ENCODE data around the gene NSUN5.

Gene NSUN5

DNA sequence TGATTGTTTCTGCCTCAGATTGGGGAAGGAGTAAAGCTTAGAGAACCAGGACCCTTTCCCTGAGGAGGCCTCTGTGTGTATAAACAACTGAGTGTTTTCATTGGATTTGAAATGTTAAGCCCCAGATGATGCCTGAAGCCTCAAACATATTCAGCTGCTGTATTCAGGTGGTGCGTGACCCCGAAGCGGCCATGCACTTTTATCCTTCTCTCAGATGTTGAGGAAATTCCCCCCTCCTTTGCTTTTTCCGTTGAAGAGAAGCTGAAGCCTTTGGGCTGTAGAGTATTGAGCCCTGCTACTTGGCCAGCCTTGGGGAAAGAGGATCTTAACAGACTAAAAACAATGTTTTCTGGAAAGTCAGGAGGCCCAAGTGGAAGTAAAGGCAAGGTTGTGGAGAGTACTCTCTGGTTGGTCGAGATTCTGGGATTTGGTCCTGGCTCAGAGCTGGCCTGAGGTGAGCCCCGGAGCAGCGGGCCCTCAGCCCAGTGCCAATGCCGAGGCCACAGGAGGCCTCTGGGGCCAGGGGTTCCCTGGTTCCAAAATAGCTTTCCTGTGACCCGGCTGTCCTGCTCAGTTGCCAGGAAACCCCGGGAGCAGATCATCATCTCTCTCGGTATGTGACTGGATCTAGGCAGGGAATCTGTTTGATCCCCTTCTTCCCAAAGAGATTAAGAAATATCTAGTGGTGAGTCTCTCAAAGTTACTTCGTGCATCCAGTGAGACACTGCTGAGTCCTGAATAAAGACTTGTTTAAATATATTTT lies 41.9 kb upstream of the NSUN5 start:
- TF ChIP-seq, protein P1, sequence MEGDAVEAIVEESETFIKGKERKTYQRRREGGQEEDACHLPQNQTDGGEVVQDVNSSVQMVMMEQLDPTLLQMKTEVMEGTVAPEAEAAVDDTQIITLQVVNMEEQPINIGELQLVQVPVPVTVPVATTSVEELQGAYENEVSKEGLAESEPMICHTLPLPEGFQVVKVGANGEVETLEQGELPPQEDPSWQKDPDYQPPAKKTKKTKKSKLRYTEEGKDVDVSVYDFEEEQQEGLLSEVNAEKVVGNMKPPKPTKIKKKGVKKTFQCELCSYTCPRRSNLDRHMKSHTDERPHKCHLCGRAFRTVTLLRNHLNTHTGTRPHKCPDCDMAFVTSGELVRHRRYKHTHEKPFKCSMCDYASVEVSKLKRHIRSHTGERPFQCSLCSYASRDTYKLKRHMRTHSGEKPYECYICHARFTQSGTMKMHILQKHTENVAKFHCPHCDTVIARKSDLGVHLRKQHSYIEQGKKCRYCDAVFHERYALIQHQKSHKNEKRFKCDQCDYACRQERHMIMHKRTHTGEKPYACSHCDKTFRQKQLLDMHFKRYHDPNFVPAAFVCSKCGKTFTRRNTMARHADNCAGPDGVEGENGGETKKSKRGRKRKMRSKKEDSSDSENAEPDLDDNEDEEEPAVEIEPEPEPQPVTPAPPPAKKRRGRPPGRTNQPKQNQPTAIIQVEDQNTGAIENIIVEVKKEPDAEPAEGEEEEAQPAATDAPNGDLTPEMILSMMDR (IDR thresholded peaks at IDR 0.05; ENCODE audit: insufficient read depth, missing control alignments): no peak
- FAIRE-seq: no peak
- no peak for DNase-seq (ENCODE audit: insufficient read length, low spot score)

DNA sequence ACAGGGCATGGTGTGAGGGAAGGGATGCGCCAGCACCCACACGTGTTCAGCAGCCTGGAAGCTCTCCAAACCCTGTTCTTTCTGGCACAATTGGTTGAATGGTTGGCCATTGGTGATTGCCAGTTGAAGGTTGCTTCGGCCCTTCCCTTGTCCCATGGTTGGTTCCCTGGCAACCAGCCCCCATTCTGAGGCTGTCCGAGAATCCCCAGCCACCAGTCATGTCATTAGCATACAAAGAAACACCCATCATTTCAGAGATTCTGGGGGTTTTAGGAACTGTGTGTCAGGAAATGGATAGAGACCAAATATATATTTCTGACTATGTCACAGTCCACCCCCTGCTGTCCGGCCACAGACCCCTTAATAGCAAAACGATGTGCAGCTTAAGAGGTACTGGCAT lies 41.1 kb upstream of the NSUN5 start:
- DNase-seq (ENCODE audit: insufficient read length, low spot score) (no peak), FAIRE-seq (no peak)
- TF ChIP-seq, protein P1 (IDR thresholded peaks at IDR 0.05; ENCODE audit: insufficient read depth, missing control alignments): no peak

DNA sequence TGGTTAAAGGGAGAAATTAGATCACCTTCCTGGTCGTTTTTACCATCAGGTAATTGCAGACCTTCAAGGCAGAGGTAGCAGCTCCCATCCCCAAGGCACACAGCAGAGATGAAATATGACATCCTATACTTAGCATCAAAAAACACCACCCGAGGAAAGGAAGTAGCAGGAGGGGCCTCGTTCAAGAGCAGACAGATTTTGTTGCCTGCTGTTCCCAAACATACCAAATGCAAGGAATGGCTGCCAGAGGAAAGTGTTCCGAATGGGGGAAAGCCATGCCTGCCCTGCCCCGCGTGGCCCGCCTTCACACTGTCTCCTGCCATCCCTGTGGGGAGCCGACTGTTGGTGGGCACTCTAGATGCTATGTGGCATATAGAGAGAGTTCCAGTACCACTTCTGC lies 37.3 kb upstream of the NSUN5 start:
- DNase-seq (ENCODE audit: insufficient read length, low spot score) (no peak), FAIRE-seq (no peak)
- TF ChIP-seq, protein P1 (IDR thresholded peaks at IDR 0.05; ENCODE audit: insufficient read depth, missing control alignments): no peak

DNA sequence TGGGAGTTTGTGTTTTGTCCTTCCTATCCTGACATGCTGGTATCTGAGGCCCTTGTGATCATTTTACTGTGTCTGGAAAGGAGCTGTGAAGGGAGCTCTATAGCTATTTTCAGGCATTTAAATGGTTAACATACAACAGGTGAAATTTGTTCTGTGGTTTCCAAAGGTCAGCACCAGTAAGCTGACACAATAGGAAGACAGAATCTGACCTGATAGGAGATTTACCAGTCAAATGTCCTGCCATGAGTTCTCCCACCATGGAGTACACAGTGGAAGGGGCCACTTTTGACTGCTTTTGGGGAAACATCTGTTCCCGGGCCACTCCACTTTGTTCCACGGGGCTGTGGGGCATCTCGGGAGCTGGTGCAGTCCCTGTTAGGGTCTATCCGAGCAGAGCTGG lies 36.9 kb upstream of the NSUN5 start:
- TF ChIP-seq, protein P1 (IDR thresholded peaks at IDR 0.05; ENCODE audit: insufficient read depth, missing control alignments): no peak
- no peak for DNase-seq (ENCODE audit: insufficient read length, low spot score)
- no peak for FAIRE-seq

DNA sequence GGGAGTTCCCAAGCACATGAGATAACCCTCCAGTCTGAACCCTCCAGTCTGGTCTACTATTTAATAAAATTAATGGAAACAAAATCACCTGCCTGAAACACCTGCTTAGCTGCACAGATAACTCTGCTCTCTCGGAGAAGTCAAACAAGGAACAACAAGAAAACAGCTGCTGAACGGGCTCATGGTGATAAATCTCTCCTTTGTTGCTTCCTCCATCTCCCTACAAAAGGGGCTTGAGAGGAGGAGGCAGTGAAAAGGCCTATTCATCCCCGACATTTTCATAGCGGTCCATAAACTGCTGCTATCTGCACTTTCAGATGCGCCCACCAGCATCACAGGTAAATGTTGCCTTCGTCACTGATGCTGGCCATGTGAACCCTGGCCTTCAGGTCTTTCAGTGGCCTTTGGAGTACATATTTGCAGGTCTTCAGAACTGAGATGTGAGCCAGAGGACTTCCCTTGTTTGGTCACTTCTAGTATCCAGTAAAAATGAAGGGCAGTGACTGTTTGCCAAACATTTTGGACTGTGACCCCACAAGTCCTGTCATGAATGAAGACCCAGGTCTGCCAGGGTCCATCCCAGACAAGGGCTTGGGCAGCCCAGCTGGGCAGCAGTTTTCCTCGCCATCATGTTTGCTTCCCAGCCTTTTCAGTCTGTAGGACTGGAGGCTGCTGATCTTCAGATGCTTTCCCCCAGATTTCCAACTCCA lies 35.2 kb upstream of the NSUN5 start:
- TF ChIP-seq, protein P1 (IDR thresholded peaks at IDR 0.05; ENCODE audit: insufficient read depth, missing control alignments): no peak
- FAIRE-seq (no peak), DNase-seq (ENCODE audit: insufficient read length, low spot score) (no peak)

DNA sequence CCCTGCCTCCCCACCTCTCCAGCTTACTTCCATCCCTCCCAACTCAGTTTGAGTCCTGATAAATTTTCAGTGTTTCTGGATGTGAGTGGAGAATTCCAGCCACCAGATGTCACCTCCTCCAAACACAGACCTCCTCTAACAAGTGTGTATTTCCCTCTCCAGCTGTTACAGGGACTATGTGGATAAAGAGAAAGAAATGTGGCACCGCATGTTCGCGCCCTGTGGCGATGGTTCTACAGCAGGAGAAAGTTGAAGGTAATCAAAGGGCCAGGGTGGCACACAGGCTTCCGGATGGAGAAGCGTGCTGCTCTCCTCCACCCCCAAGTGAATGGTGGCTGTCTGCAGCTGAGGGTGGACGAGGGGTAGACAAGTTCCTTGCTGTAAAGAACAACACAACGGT lies 34.0 kb upstream of the NSUN5 start:
- TF ChIP-seq, protein P1 (IDR thresholded peaks at IDR 0.05; ENCODE audit: insufficient read depth, missing control alignments): peak; percentile 12

DNA sequence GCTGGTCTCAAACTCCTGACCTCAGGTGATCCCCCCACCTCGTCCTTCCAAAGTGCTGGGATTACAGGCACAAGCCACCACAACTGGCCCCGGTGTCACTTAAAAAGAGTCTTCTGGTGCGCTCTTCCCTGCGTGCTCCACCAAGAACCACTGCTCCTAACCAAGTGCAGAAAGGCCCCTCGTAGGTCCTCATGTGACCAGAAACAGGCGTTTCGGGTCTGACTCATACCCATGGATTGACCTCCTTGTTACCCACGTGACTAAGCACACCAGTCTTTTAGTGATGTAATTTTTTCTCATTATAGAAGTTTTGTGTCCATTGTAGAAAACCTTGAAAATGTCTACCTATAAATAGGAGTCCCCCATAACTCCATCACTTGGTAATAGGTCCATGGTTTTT lies 33.3 kb upstream of the NSUN5 start:
- DNase-seq (ENCODE audit: insufficient read length, low spot score) (no peak), FAIRE-seq (no peak)
- TF ChIP-seq, protein P1 (IDR thresholded peaks at IDR 0.05; ENCODE audit: insufficient read depth, missing control alignments): no peak

More for the DNA sequence above, 34.0 kb upstream of the NSUN5 start:
- DNase-seq (ENCODE audit: insufficient read length, low spot score): no peak
- no peak for FAIRE-seq

Data from D721Med (cell line).